Measurements from ENCODE around the gene SLAMF9.

SLAMF9 gene

GRCh38 chr1:159979257-159979656 lies 25.2 kb upstream of the SLAMF9 start:
- no peak for DNase-seq

GRCh38 chr1:159978107-159978398 lies 24.0 kb upstream of the SLAMF9 start:
- in situ Hi-C loops (cut with MboI; ENCODE audit: low pct_unique_long_range_greater_than_20kb, low sequenced_read_pairs), result no loop called here
- DNase-seq, result no peak

More at GRCh38 chr1:159979257-159979656, 25.2 kb upstream of the SLAMF9 start:
- in situ Hi-C loops (cut with MboI; ENCODE audit: low pct_unique_long_range_greater_than_20kb, low sequenced_read_pairs), result no loop called here

- in situ Hi-C loops (cut with MboI; ENCODE audit: low pct_unique_long_range_greater_than_20kb, low sequenced_read_pairs), result no loop called here
- no peak for DNase-seq
Observed at GRCh38 chr1:159977364-159978106, 23.5 kb upstream of the SLAMF9 start.

- in situ Hi-C loops (cut with MboI; ENCODE audit: low pct_unique_long_range_greater_than_20kb, low sequenced_read_pairs), result no loop called here
- no peak for DNase-seq
Observed at GRCh38 chr1:159974350-159974965, 20.4 kb upstream of the SLAMF9 start.

GRCh38 chr1:159973350-159973940 lies 19.4 kb upstream of the SLAMF9 start:
- DNase-seq, result no peak
- in situ Hi-C loops (cut with MboI; ENCODE audit: low pct_unique_long_range_greater_than_20kb, low sequenced_read_pairs), result no loop called here

- no peak for DNase-seq
- in situ Hi-C loops (cut with MboI; ENCODE audit: low pct_unique_long_range_greater_than_20kb, low sequenced_read_pairs), result no loop called here
Observed at GRCh38 chr1:159972443-159973205, 18.6 kb upstream of the SLAMF9 start.

- in situ Hi-C loops (cut with MboI; ENCODE audit: low pct_unique_long_range_greater_than_20kb, low sequenced_read_pairs), result no loop called here
- DNase-seq, result no peak
Observed at GRCh38 chr1:159970932-159971342, 16.9 kb upstream of the SLAMF9 start.

GRCh38 chr1:159968901-159969300 lies 14.9 kb upstream of the SLAMF9 start:
- DNase-seq, result no peak

GRCh38 chr1:159965263-159965662 lies 11.2 kb upstream of the SLAMF9 start:
- no peak for DNase-seq
- in situ Hi-C loops (cut with MboI; ENCODE audit: low pct_unique_long_range_greater_than_20kb, low sequenced_read_pairs), result no loop called here

More at GRCh38 chr1:159968901-159969300, 14.9 kb upstream of the SLAMF9 start:
- in situ Hi-C loops (cut with MboI; ENCODE audit: low pct_unique_long_range_greater_than_20kb, low sequenced_read_pairs), result no loop called here

GRCh38 chr1:159964144-159964543 lies 10.1 kb upstream of the SLAMF9 start:
- DNase-seq, result no peak
- in situ Hi-C loops (cut with MboI; ENCODE audit: low pct_unique_long_range_greater_than_20kb, low sequenced_read_pairs), result no loop called here

- DNase-seq, result no peak
- in situ Hi-C loops (cut with MboI; ENCODE audit: low pct_unique_long_range_greater_than_20kb, low sequenced_read_pairs), result no loop called here
Observed at GRCh38 chr1:159962176-159962575, 8.1 kb upstream of the SLAMF9 start.

GRCh38 chr1:159961636-159962035 lies 7.6 kb upstream of the SLAMF9 start:
- no peak for DNase-seq
- in situ Hi-C loops (cut with MboI; ENCODE audit: low pct_unique_long_range_greater_than_20kb, low sequenced_read_pairs), result no loop called here

- DNase-seq, result no peak
- in situ Hi-C loops (cut with MboI; ENCODE audit: low pct_unique_long_range_greater_than_20kb, low sequenced_read_pairs), result no loop called here
Observed at GRCh38 chr1:159960721-159961381, 6.8 kb upstream of the SLAMF9 start.

- in situ Hi-C loops (cut with MboI; ENCODE audit: low pct_unique_long_range_greater_than_20kb, low sequenced_read_pairs), result no loop called here
- DNase-seq, result no peak
Observed at GRCh38 chr1:159959451-159959850, 5.4 kb upstream of the SLAMF9 start.

- in situ Hi-C loops (cut with MboI; ENCODE audit: low pct_unique_long_range_greater_than_20kb, low sequenced_read_pairs), result no loop called here
Observed at GRCh38 chr1:159958719-159959380, 4.8 kb upstream of the SLAMF9 start.

GRCh38 chr1:159957824-159958268 lies 3.8 kb upstream of the SLAMF9 start:
- no peak for DNase-seq
- in situ Hi-C loops (cut with MboI; ENCODE audit: low pct_unique_long_range_greater_than_20kb, low sequenced_read_pairs), result no loop called here

More at GRCh38 chr1:159958719-159959380, 4.8 kb upstream of the SLAMF9 start:
- DNase-seq, result no peak

GRCh38 chr1:159955456-159955855 lies 1.4 kb upstream of the SLAMF9 start:
- in situ Hi-C loops (cut with MboI; ENCODE audit: low pct_unique_long_range_greater_than_20kb, low sequenced_read_pairs), result no loop called here
- DNase-seq, result no peak

GRCh38 chr1:159952932-159953331 lies 1.1 kb downstream of the SLAMF9 start:
- in situ Hi-C loops (cut with MboI; ENCODE audit: low pct_unique_long_range_greater_than_20kb, low sequenced_read_pairs), result no loop called here
- no peak for DNase-seq

GRCh38 chr1:159951551-159951950 lies 2.5 kb downstream of the SLAMF9 start:
- no peak for DNase-seq
- in situ Hi-C loops (cut with MboI; ENCODE audit: low pct_unique_long_range_greater_than_20kb, low sequenced_read_pairs), result no loop called here
